Lower leg skin (tissue), 4 donors: Measurements from ENCODE around the gene CCL3. TPM values are rescaled to one million over a fixed set of nuclear protein-coding genes. Genes with fewer than 3 reads are reported as not detected.

ENCODE experiments used
- DNase-seq, 2 donors: peaks; one replicate each; pipeline ENCODE4 v3.0.0-alpha.2; 2019; ENCODE audit warnings: low spot score in 2 of 2
- H3K4me3 ChIP-seq: fragments of 200-600 bp; sonication (generic); 2 replicates; pipeline ENCODE4 v1.5.1; 2017; ENCODE audit warnings: mild to moderate bottlenecking, low read depth; ENCODE audit not compliant: poor library complexity, severe bottlenecking
- POLR2A ChIP-seq, 2 donors: fragments of 450-650 bp; IDR thresholded peaks; one replicate each; pipeline ENCODE4 v1.6.1; 2016 to 2017; ENCODE audit warnings: antibody characterized with exemption in 2 of 2, mild to moderate bottlenecking in 1 of 2, moderate library complexity in 1 of 2
- whole genome bisulfite sequencing, 2 donors: methylation state at CpG; one replicate each; pipeline ENCODE4 v1.1.5; 2018; 5-methylcytosine and 5-hydroxymethylcytosine counted together
- intact Hi-C: fragments of 100-400 bp; cut with DNase I; formaldehyde crosslinking; loops from one replicate; pipeline ENCODE4 v1.15.0; 2023; ENCODE audit warnings: low total_unique reads
- total RNA-seq, 4 donors: library from RNA; depleted of rRNA; stranded (reverse); fragments of >200 nt; gene quantifications; one replicate each; pipeline ENCODE4 v1.1.0, GENCODE V29; 2016
- TF ChIP-seq, protein P1 (sequence below), 3 donors: fragments of 450-650 bp; IDR thresholded peaks; one replicate each; pipeline ENCODE4 v1.5.1; 2016; ENCODE audit warnings: antibody characterized with exemption in 3 of 3, mild to moderate bottlenecking in 3 of 3, moderate library complexity in 2 of 3

Gene CCL3
- total RNA-seq, result 1 to 10 TPM in 1 of 4 donors, under 1 TPM in 1, not detected in 2; 0.79 to 2.9 TPM

GRCh38 chr17:36089888-36090836, at the start of gene CCL3:
TSS of gene CCL3 (minus strand) at chr17:36090143. CDS start at chr17:36090058, 85 bp downstream.
- no peak for TF ChIP-seq POLR2A (IDR thresholded peaks at IDR 0.05)
- TF ChIP-seq, protein P1, sequence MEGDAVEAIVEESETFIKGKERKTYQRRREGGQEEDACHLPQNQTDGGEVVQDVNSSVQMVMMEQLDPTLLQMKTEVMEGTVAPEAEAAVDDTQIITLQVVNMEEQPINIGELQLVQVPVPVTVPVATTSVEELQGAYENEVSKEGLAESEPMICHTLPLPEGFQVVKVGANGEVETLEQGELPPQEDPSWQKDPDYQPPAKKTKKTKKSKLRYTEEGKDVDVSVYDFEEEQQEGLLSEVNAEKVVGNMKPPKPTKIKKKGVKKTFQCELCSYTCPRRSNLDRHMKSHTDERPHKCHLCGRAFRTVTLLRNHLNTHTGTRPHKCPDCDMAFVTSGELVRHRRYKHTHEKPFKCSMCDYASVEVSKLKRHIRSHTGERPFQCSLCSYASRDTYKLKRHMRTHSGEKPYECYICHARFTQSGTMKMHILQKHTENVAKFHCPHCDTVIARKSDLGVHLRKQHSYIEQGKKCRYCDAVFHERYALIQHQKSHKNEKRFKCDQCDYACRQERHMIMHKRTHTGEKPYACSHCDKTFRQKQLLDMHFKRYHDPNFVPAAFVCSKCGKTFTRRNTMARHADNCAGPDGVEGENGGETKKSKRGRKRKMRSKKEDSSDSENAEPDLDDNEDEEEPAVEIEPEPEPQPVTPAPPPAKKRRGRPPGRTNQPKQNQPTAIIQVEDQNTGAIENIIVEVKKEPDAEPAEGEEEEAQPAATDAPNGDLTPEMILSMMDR (IDR thresholded peaks at IDR 0.05), result no peak
- H3K4me3 ChIP-seq, result no peak within 1 kb of the TSS
- WGBS, 2 donors, result 61 to 70% methylated on average over 9 of the region's 9 CpGs
- intact Hi-C loops, result no loop called here
- DNase-seq, result no peak

GRCh38 chr17:36136439-36136838, 46.5 kb upstream of the CCL3 start:
- 38 to 63% methylated on average over 1 of the region's 1 CpG for WGBS, 2 donors
- intact Hi-C loops, result loop anchor here (10.0 kb wide), 1 partner anchor 1738 kb away; no protein-coding TSS in a partner anchor
- no peak for DNase-seq
- H3K4me3 ChIP-seq, result no peak overlapping the region
- TF ChIP-seq POLR2A (IDR thresholded peaks at IDR 0.05), result no peak
- TF ChIP-seq, protein P1 (IDR thresholded peaks at IDR 0.05), result no peak

DNA sequence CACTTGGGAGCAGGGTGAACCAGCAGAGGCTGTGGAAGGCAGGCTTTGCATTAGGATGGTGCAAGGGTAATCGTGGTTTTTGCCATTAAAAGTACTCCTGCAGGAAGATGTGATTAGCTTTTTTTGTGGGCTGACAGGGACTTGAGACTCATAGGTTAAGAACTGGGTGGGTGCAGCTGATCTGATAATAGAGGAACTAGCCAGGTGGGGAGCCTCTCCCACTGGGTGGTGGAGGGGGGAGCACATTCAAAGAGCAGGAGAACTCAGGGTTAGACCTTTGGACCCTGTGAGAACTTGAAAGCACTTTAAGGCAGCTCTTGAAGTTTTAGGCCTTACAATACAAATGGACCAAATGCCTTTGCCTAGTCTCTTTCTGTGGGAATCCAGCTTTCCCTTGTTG, 46.1 kb upstream of the CCL3 start:
- intact Hi-C loops, result loop anchor here (10.0 kb wide), 1 partner anchor 1739 kb away; no protein-coding TSS in a partner anchor
- no peak overlapping the region for H3K4me3 ChIP-seq
- DNase-seq, result peak in 1 of 2 donors; percentile 37
- 50 to 94% methylated on average over 1 of the region's 1 CpG for WGBS, 2 donors
- TF ChIP-seq, protein P1 (IDR thresholded peaks at IDR 0.05), result no peak
- no peak for TF ChIP-seq POLR2A (IDR thresholded peaks at IDR 0.05)

GRCh38 chr17:36135465-36135864, 45.5 kb upstream of the CCL3 start:
- H3K4me3 ChIP-seq, result no peak overlapping the region
- intact Hi-C loops, result loop anchor here (10.0 kb wide), 1 partner anchor 1739 kb away; no protein-coding TSS in a partner anchor
- peak in 1 of 2 donors; percentile 40 for DNase-seq
- no peak for TF ChIP-seq POLR2A (IDR thresholded peaks at IDR 0.05)
- TF ChIP-seq, protein P1 (IDR thresholded peaks at IDR 0.05), result no peak
- 85 to 89% methylated on average over 4 of the region's 4 CpGs for WGBS, 2 donors

GRCh38 chr17:36133602-36134236, 43.8 kb upstream of the CCL3 start:
- H3K4me3 ChIP-seq, result no peak overlapping the region
- WGBS, 2 donors, result 46 to 56% methylated on average over 4 of the region's 4 CpGs
- intact Hi-C loops, result loop anchor here (10.0 kb wide), 1 partner anchor 1741 kb away; no protein-coding TSS in a partner anchor
- TF ChIP-seq POLR2A (IDR thresholded peaks at IDR 0.05), result no peak
- TF ChIP-seq, protein P1 (IDR thresholded peaks at IDR 0.05), result no peak
- peak in 1 of 2 donors; percentile 9 for DNase-seq
